Endothelial cell of umbilical vein (primary cell): ENCODE measurements around the gene OPN1MW3. TPM values are rescaled to one million over a fixed set of nuclear protein-coding genes. Genes with fewer than 3 reads are reported as not detected.

Source experiments
- BruUV-seq: library from RNA; stranded (reverse); fragments of 400-500 nt; replicated peaks from 2 replicates; lab custom pipeline; 2021; lab: Mats Ljungman, UMichigan
- CTCF ChIA-PET: fragments of 300-600, 350-600 bp; sonication (Branson Sonifier 250); formaldehyde crosslinking; loops from one replicate; lab custom pipeline; 2021; ENCODE audit warnings: antibody characterized with exemption, inconsistent platforms; lab: Charles Lee
- POLR2A ChIA-PET: fragments of 300-600, 350-600 bp; sonication (Branson Sonifier 250); formaldehyde crosslinking; loops from one replicate; lab custom pipeline; 2021; ENCODE audit warnings: antibody characterized with exemption, inconsistent platforms; lab: Charles Lee
- DNase-seq: peaks from one replicate; pipeline ENCODE4 v3.0.0-alpha.2; 2011; ENCODE audit warnings: low read depth, low spot score
- FAIRE-seq: peaks from 2 replicates; lab custom pipeline; 2011; peaks lifted over from hg19 to GRCh38; lab: Jason Lieb, UNC
- H2AFZ ChIP-seq: 2 replicates; pipeline ENCODE4 v1.6.0; 2012; ENCODE audit warnings: low read depth, low read length, control low read depth, inconsistent platforms
- H3K27ac ChIP-seq: 2 replicates; pipeline ENCODE4 v1.5.1; 2011; ENCODE audit warnings: low read depth, mild to moderate bottlenecking, control low read depth, low read length, moderate library complexity; ENCODE audit not compliant: insufficient read depth
- H3K27me3 ChIP-seq, 2 experiments: 2 replicates each; pipeline versions ENCODE4 v1.6.0 to v1.6.1; 2011; ENCODE audit warnings: low read length in 2 of 2, mixed read lengths in 1 of 2; ENCODE audit not compliant: control insufficient read depth in 2 of 2, insufficient read depth in 2 of 2
- H3K36me3 ChIP-seq, 2 experiments: 2 replicates in 1 of 2; 3 replicates in 1 of 2; pipeline ENCODE4 v1.5.1; 2011; ENCODE audit warnings: low read length in 2 of 2, mild to moderate bottlenecking in 1 of 2, moderate library complexity in 1 of 2; ENCODE audit not compliant: control insufficient read depth in 2 of 2, insufficient read depth in 2 of 2; ENCODE audit errors: extremely low read depth in 1 of 2
- H3K4me1 ChIP-seq: 3 replicates; pipeline ENCODE4 v1.5.1; 2011; ENCODE audit warnings: mild to moderate bottlenecking, low read length; ENCODE audit not compliant: control insufficient read depth, insufficient read depth; ENCODE audit errors: extremely low read depth
- H3K4me2 ChIP-seq: 2 replicates; pipeline ENCODE4 v1.6.1; 2011; ENCODE audit warnings: low read length, control low read depth, mixed read lengths; ENCODE audit not compliant: insufficient read depth
- H3K4me3 ChIP-seq, 3 experiments: fragments of 200-600 bp in 1 of 3; sonication (generic), shearing (Covaris generic) in 1 of 3; replicated peaks in 1 of 3; 2 replicates each; pipeline ENCODE4 v1.5.1; 2011 to 2016; ENCODE audit warnings: control low read depth in 3 of 3, low read length in 3 of 3, mild to moderate bottlenecking in 2 of 3, inconsistent platforms in 1 of 3, low read depth in 1 of 3, moderate library complexity in 1 of 3; ENCODE audit not compliant: insufficient read depth in 1 of 3
- H3K79me2 ChIP-seq: 2 replicates; pipeline ENCODE4 v1.6.0; 2012; ENCODE audit warnings: low read length, inconsistent platforms; ENCODE audit not compliant: control insufficient read depth, insufficient read depth
- H3K9ac ChIP-seq: replicated peaks from 2 replicates; pipeline ENCODE3; 2011; ENCODE audit warnings: low read length, control low read depth; ENCODE audit not compliant: insufficient read depth; ENCODE audit errors: extremely low read depth
- H3K9me1 ChIP-seq: replicated peaks from 3 replicates; pipeline ENCODE4 v1.6.0; 2011; ENCODE audit warnings: mild to moderate bottlenecking, low read length; ENCODE audit not compliant: control insufficient read depth, insufficient read depth; ENCODE audit errors: extremely low read depth
- H3K9me3 ChIP-seq: replicated peaks from 2 replicates; pipeline ENCODE4 v1.5.1; 2012; ENCODE audit warnings: low read length, inconsistent platforms; ENCODE audit not compliant: control insufficient read depth, insufficient read depth
- H4K20me1 ChIP-seq: replicated peaks from 2 replicates; pipeline ENCODE3; 2011; ENCODE audit warnings: mild to moderate bottlenecking, low read length; ENCODE audit not compliant: control insufficient read depth, insufficient read depth; ENCODE audit errors: extremely low read depth
- EZH2 ChIP-seq: IDR thresholded peaks from 2 replicates; pipeline ENCODE4 v1.6.1; 2012; ENCODE audit warnings: borderline replicate concordance, low read depth, mild to moderate bottlenecking, moderate library complexity, low read length, inconsistent platforms; ENCODE audit not compliant: severe bottlenecking
- FOS ChIP-seq: IDR thresholded peaks from 2 replicates; pipeline ENCODE4 v1.6.1; 2011; ENCODE audit warnings: mild to moderate bottlenecking, low read length, moderate library complexity, borderline replicate concordance; ENCODE audit not compliant: insufficient read depth
- GATA2 ChIP-seq: IDR thresholded peaks from 2 replicates; pipeline ENCODE4 v1.7.0; 2011; ENCODE audit warnings: low read depth, mild to moderate bottlenecking, moderate library complexity, mixed read lengths, low read length; ENCODE audit not compliant: insufficient read length, insufficient read depth
- JUN ChIP-seq: IDR thresholded peaks from 2 replicates; pipeline ENCODE4 v1.6.1; 2011; ENCODE audit warnings: borderline replicate concordance, low read depth; ENCODE audit not compliant: insufficient read length, insufficient read depth
- MYC ChIP-seq: IDR thresholded peaks from one replicate; pipeline ENCODE4 v1.6.1; 2011; ENCODE audit warnings: mild to moderate bottlenecking, low read depth, low read length
- POLR2A ChIP-seq: IDR thresholded peaks from 2 replicates; pipeline ENCODE4 v1.6.1; 2012; ENCODE audit warnings: low read depth, mild to moderate bottlenecking, control low read depth, low read length
- POLR2AphosphoS5 ChIP-seq: IDR thresholded peaks from 2 replicates; pipeline ENCODE4 v1.6.1; 2012; ENCODE audit warnings: low read depth, mild to moderate bottlenecking, control low read depth, low read length, moderate library complexity; ENCODE audit not compliant: insufficient read depth
- dilution Hi-C: fragments of 300-500 bp; cut with MboI; formaldehyde crosslinking; loops from one replicate; pipeline ENCODE4 v1.15.0; 2019; ENCODE audit warnings: low sequenced_read_pairs; ENCODE audit not compliant: extremely low pct_ligation_motif_present
- intact Hi-C: fragments of 100-400 bp; cut with micrococcal nuclease; formaldehyde crosslinking; loops from one replicate; pipeline ENCODE4 v1.10.0; 2022
- polyA plus RNA-seq, 4 experiments: library from polyadenylated mRNA; depleted of rRNA in 3 of 4; stranded (reverse) in 3 of 4; unstranded in 1 of 4; fragments of >200 nt; gene quantifications; 2 replicates each; pipeline versions ENCODE4 v1.2.1 to v1.2.3, GENCODE V29; 2011 to 2012; ENCODE audit warnings: missing spikeins in 1 of 4
- total RNA-seq: library from RNA; stranded (reverse); gene quantifications from 2 replicates; pipeline ENCODE4 v1.2.3, GENCODE V29; 2021
- TF ChIP-seq, protein P1 (sequence below): IDR thresholded peaks from 2 replicates; pipeline ENCODE4 v1.6.1; 2011; ENCODE audit not compliant: insufficient read depth, insufficient read length
- TF ChIP-seq, protein P2 (sequence below), 2 donors: IDR thresholded peaks; 1 replicate in 1 of 2; 2 replicates in 1 of 2; pipeline ENCODE4 v1.5.1; 2011; ENCODE audit warnings: low read length in 2 of 2, mild to moderate bottlenecking in 2 of 2, moderate library complexity in 2 of 2, control low read depth in 1 of 2, inconsistent platforms in 1 of 2, low read depth in 1 of 2; ENCODE audit not compliant: insufficient read depth in 1 of 2; ENCODE audit errors: extremely low read depth in 1 of 2

OPN1MW3 gene
- total and polyA plus RNA-seq, 2 donors (not counting 3 experiments of a cell fraction or from before 2014, with no cell fraction given): not detected

DNA sequence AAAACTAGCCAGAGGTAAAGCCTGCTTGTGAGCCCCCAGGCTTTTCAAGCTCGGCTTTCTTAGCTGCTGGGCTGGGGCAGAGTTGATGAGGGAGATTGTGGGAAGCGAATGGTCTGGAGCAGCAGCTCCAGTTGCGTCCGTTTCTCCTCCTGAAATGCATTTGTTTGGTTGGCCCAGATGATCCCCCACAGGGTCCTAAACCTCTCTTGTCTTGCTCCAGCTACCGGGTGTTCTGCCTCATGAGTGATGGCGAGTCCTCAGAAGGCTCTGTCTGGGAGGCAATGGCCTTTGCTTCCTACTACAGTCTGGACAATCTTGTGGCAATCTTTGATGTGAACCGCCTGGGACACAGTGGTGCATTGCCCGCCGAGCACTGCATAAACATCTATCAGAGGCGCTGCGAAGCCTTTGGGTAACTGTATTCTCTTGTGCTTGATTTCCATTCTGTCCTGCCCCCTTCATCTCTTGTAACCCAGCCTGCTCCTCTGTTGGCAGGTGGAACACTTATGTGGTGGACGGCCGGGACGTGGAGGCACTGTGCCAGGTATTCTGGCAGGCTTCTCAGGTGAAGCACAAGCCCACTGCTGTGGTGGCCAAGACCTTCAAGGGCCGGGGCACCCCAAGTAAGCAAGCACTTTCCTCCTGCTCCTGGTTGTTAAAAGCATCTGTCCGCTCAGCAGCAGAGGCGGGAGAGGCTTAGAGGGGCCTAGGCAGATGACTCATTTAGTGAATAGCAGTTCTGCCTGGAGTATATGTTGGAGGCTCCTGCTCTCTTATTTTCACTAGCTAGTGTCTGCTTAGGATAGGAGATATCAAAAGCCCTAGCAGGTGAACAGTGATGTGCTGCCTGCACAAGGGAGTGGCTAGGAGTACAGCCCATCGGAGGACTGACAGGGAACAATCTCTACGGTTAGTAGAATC lies 53.5 kb downstream of the OPN1MW3 start:
- no peak overlapping the region for H3K27ac ChIP-seq
- H3K4me2 ChIP-seq: no peak overlapping the region
- POLR2A ChIA-PET: no interaction called here
- H3K27me3 ChIP-seq: no peaks in the 10 kb centered on the region
- no peak for DNase-seq
- dilution Hi-C loops (no loop called here), intact Hi-C loops (no loop called here)
- H3K9me3 ChIP-seq: no peaks in the 10 kb centered on the region
- no peaks in the 10 kb centered on the region for H3K36me3 ChIP-seq
- FAIRE-seq: no peak
- CTCF ChIA-PET: interaction anchor here (1.4 kb wide), 1 partner anchor 13 kb away, joined by 3 read pairs; no protein-coding TSS in a partner anchor
- no peak overlapping the region for H3K9ac ChIP-seq
- H3K4me1 ChIP-seq: no peaks in the 10 kb centered on the region
- no peaks in the 10 kb centered on the region for H3K9me1 ChIP-seq
- H3K4me3 ChIP-seq: no peak overlapping the region
- H2AFZ ChIP-seq: no peak overlapping the region
- no peaks in the 10 kb centered on the region for H3K79me2 ChIP-seq
- BruUV-seq: no TSS peak
- TF ChIP-seq POLR2A: no peak
- TF ChIP-seq GATA2: no peak
- TF ChIP-seq, protein P1, sequence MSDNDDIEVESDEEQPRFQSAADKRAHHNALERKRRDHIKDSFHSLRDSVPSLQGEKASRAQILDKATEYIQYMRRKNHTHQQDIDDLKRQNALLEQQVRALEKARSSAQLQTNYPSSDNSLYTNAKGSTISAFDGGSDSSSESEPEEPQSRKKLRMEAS: no peak
- TF ChIP-seq MYC: no peak
- TF ChIP-seq, protein P2, sequence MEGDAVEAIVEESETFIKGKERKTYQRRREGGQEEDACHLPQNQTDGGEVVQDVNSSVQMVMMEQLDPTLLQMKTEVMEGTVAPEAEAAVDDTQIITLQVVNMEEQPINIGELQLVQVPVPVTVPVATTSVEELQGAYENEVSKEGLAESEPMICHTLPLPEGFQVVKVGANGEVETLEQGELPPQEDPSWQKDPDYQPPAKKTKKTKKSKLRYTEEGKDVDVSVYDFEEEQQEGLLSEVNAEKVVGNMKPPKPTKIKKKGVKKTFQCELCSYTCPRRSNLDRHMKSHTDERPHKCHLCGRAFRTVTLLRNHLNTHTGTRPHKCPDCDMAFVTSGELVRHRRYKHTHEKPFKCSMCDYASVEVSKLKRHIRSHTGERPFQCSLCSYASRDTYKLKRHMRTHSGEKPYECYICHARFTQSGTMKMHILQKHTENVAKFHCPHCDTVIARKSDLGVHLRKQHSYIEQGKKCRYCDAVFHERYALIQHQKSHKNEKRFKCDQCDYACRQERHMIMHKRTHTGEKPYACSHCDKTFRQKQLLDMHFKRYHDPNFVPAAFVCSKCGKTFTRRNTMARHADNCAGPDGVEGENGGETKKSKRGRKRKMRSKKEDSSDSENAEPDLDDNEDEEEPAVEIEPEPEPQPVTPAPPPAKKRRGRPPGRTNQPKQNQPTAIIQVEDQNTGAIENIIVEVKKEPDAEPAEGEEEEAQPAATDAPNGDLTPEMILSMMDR (IDR thresholded peaks at IDR 0.05; ENCODE audit: extremely low read depth in 1 of 2, insufficient read depth in 1 of 2, low read depth in 1 of 2, low read length in 2 of 2): no peak
- TF ChIP-seq FOS: no peak
- no peak for TF ChIP-seq JUN
- no peak for TF ChIP-seq EZH2
- TF ChIP-seq POLR2AphosphoS5: no peak
- H4K20me1 ChIP-seq: no peaks in the 10 kb centered on the region
